Activated CD8-positive, alpha-beta memory T cell treated with anti-CD3 and anti-CD28 coated beads, Interleukin-2, amount 10 ng/mL, durations not matched to agents 7 days and 5 days (primary cell): ENCODE results near the gene SMCP. TPM values are rescaled to one million over a fixed set of nuclear protein-coding genes. Genes with fewer than 3 reads are reported as not detected.
A peak's percentile ranks its signal among the peaks of the same experiment; 100 is the strongest.

Experiments
- ATAC-seq: fragments of 150-1000 bp; cut with Tn5 transposase; one replicate; pipeline ENCODE4 v1.10.0; 2021; ENCODE audit warnings: moderate library complexity
- CTCF ChIA-PET: fragments of 350-600 bp; sonication (Branson Sonifier 250); formaldehyde crosslinking; loops from one replicate; lab custom pipeline; 2021; ENCODE audit warnings: antibody characterized with exemption; lab: Charles Lee
- DNase-seq: peaks from one replicate; pipeline ENCODE4 v3.0.0-alpha.2; 2020
- H3K27ac Mint-ChIP-seq: one replicate; pipeline ENCODE4 v1.8.0; 2021; ENCODE audit warnings: mild to moderate bottlenecking, mixed read lengths
- H3K27me3 Mint-ChIP-seq: one replicate; pipeline ENCODE4 v1.8.0; 2021; ENCODE audit warnings: mixed read lengths
- H3K36me3 Mint-ChIP-seq: one replicate; pipeline ENCODE4 v1.8.0; 2021; ENCODE audit warnings: mild to moderate bottlenecking, mixed read lengths
- H3K4me1 Mint-ChIP-seq: one replicate; pipeline ENCODE4 v1.8.0; 2021; ENCODE audit warnings: mixed read lengths
- H3K4me3 Mint-ChIP-seq: one replicate; pipeline ENCODE4 v1.8.0; 2021; ENCODE audit warnings: mild to moderate bottlenecking, moderate library complexity, mixed read lengths
- H3K9me3 Mint-ChIP-seq: one replicate; pipeline ENCODE4 v1.8.0; 2022; ENCODE audit warnings: low read depth, mixed read lengths
- total RNA-seq, 2 experiments: library from RNA; stranded (reverse); gene quantifications; one replicate each; pipeline ENCODE4 v1.2.3, GENCODE V29; 2021

SMCP gene, protein sequence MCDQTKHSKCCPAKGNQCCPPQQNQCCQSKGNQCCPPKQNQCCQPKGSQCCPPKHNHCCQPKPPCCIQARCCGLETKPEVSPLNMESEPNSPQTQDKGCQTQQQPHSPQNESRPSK
- not detected for total RNA-seq

DNA sequence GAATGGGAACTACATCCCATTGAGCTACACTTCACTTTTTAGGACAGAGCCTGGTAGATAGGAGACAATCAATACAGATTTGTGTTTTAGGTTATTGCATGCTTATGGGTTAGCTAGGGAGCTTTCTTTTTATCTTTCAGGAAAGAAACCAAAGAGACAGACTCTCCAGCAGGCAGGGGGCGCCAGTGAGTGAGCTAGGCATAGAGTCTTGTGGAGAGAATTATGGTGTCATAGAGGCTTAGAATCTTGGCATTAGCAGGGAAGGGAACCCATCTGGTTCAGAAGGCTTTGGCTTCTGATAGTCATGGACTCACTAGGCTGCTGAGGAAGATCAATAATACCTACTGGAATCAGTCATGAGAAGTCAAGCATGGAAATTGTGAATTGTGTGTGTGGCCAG lies at the start of gene SMCP:
Gene SMCP, plus strand, starts transcription at position 281 of the 400 bp plus-strand sequence. CDS start 6,101 bp downstream, outside the sequence.
- no peaks in the 10 kb centered on the region for H3K36me3 Mint-ChIP-seq
- H3K4me1 Mint-ChIP-seq: no peaks in the 10 kb centered on the region
- H3K27ac Mint-ChIP-seq: no peak within 1 kb of the TSS
- H3K27me3 Mint-ChIP-seq: peaks cover 12% of the 10 kb centered on the region
- DNase-seq: no peak
- H3K4me3 Mint-ChIP-seq: no peak within 1 kb of the TSS
- CTCF ChIA-PET: no interaction called here
- ATAC-seq: no peak
- no peaks in the 10 kb centered on the region for H3K9me3 Mint-ChIP-seq

DNA sequence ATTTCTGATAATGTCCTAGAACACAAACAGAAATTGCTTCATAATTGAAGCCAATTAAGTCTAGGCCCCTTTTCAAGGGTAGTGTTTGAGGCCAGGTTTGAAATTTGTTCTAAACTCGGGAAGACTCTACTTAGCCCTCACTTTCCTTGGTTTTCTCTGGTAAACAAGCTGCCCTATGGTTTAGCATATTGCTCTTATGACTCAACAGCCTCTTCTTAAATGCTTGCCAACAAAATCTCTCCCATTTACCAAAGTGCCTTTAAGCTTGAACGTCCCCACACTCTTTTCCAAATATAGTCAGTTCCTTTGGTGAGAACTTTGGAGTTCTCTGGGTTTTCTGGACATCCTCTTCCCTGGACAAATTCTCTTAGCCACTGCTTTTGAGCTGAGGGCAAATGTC lies 41.3 kb upstream of the SMCP start:
- CTCF ChIA-PET: interaction anchor here (1.2 to 1.8 kb wide), 2 partner anchors 10 to 19 kb away, joined by 3 to 4 read pairs; no protein-coding TSS in a partner anchor

DNA sequence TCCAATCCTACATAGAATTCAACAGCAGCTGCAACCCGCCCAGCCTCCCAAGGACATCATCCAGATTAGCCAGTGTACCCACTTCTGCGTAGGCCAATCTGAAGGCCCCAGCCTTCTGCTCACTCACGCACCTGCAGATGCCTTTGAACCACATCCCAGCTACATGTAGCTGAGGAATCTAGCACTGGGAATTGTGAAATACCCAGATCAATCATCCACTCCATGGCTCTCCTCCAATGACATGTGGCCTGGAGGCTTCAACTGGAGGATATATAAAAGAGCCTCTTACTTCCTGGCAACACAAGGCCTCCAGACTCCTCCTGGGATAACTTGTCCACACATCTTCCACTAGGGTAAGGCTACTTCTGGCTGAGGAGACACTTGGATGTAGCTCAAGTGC lies 35.6 kb upstream of the SMCP start, which contains the start of gene LCE6A:
Gene LCE6A, plus strand, starts transcription at position 301 of the 400 bp plus-strand sequence. CDS start 665 bp downstream, outside the sequence.
- H3K9me3 Mint-ChIP-seq: no peaks in the 10 kb centered on the region
- no peaks in the 10 kb centered on the region for H3K36me3 Mint-ChIP-seq
- DNase-seq: no peak
- no peak within 1 kb of the TSS for H3K4me3 Mint-ChIP-seq
- H3K4me1 Mint-ChIP-seq: no peaks in the 10 kb centered on the region
- ATAC-seq: no peak
- peaks cover 8% of the 10 kb centered on the region for H3K27me3 Mint-ChIP-seq
- no peak within 1 kb of the TSS for H3K27ac Mint-ChIP-seq
- CTCF ChIA-PET: no interaction called here

More for the DNA sequence above, 41.3 kb upstream of the SMCP start:
- no peak overlapping the region for H3K27ac Mint-ChIP-seq
- H3K4me1 Mint-ChIP-seq: no peaks in the 10 kb centered on the region
- H3K9me3 Mint-ChIP-seq: no peaks in the 10 kb centered on the region
- H3K4me3 Mint-ChIP-seq: no peak overlapping the region
- ATAC-seq (no peak), DNase-seq (no peak)
- H3K36me3 Mint-ChIP-seq: no peaks in the 10 kb centered on the region
- H3K27me3 Mint-ChIP-seq: peaks cover 7% of the 10 kb centered on the region

DNA sequence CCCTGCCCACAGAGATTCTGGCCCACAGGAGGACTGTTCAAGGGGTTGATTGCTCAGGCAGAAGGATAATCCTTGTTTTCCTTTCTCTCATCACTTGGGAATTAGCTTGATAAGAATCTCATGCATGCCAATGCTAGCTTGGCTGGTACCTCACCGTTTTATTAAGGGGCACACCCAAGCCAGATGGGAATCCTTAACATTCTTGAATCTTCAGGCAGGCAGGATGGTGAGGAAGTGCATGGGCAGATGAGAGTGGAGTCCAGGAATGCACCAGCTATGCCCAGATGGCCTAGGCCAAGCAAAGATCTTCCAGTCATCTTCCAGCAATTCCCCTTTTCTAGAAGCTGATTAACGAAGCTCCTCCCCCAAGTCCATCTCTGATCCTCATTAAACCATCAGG lies 22.5 kb upstream of the SMCP start:
- Mint-ChIP-seq H3K4me1 (no peaks in the 10 kb centered on the region), H3K9me3 (no peaks in the 10 kb centered on the region), H3K4me3 (no peak overlapping the region), H3K36me3 (no peaks in the 10 kb centered on the region), H3K27ac (no peak overlapping the region), H3K27me3 (no peaks in the 10 kb centered on the region)
- CTCF ChIA-PET: interaction anchor here (1.4 kb wide), 1 partner anchor 18 kb away, joined by 4 read pairs; no protein-coding TSS in a partner anchor
- DNase-seq: no peak
- ATAC-seq: no peak

DNA sequence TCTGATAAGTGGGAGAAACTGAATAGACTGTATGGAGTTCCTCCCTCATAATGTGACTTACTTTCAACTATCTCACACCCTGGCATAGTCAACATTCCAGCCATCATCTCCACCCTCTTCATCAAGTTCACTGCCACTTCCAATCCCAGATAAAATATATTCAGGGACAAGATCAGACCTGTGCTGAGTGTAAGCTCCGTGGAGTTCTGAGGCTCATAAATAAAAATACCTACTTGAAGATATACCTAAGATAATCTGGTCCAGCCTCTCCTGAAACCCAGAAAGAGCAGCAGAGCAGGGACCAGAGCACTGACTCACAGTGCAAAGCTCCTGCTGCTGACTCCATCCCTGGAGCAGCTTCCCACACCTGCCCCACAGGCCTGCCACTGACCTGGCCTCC lies 20.1 kb upstream of the SMCP start:
- CTCF ChIA-PET: no interaction called here
- Mint-ChIP-seq H3K9me3 (no peaks in the 10 kb centered on the region), H3K36me3 (no peaks in the 10 kb centered on the region), H3K27me3 (peaks cover 4% of the 10 kb centered on the region), H3K4me1 (no peaks in the 10 kb centered on the region), H3K4me3 (no peak overlapping the region), H3K27ac (no peak overlapping the region)
- no peak for ATAC-seq
- no peak for DNase-seq

DNA sequence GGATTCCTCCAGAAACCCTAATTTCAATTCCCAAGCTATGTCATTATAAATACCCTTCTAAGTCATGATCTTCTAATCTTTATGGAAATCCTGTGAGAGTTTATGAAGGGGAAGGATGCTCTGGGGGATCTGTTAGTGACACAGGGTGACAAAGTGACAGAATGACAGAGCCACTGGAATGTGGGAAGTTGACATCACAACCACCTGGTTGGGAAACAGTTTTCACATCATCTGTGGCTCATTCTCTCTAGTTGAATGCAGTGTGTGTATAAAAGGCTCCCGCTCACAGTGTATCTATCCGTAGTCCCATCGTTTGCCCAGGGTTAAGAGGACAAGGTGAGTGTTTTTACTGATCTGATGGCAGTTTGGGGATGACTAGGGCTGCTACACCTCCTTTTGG lies 18.4 kb upstream of the SMCP start, which contains the start of gene LCE7A:
Gene LCE7A, plus strand, starts transcription at position 301 of the 400 bp plus-strand sequence. CDS start 702 bp downstream, outside the sequence.
- Mint-ChIP-seq H3K27ac (no peak within 1 kb of the TSS), H3K4me1 (no peaks in the 10 kb centered on the region), H3K27me3 (peaks cover 4% of the 10 kb centered on the region), H3K4me3 (no peak within 1 kb of the TSS), H3K9me3 (no peaks in the 10 kb centered on the region), H3K36me3 (no peaks in the 10 kb centered on the region)
- ATAC-seq (no peak), DNase-seq (no peak)
- CTCF ChIA-PET: interaction anchor here (0.9 kb wide), 1 partner anchor 11 kb away, joined by 3 read pairs; no protein-coding TSS in a partner anchor

DNA sequence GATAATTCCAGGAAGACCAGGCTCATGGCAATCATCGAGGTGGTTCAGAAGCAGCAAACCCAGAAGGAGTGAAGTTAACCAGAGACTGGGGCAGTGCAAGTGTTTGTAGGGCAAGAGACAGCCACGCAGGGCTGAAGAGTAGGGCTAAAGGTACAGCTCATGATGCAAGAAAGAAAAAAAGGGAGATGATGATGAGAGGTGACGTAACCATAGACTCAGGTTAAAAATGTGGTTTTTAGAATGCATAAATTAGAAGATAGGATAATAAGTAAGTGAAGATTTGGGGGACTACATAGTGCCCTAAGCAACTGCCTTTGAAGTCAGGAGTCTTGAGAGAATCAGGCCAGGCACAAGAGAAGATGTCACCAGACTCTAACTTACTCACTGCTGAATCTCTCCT lies 18.0 kb upstream of the SMCP start:
- CTCF ChIA-PET: interaction anchor here (0.9 kb wide), 1 partner anchor 11 kb away, joined by 3 read pairs; no protein-coding TSS in a partner anchor
- H3K36me3 Mint-ChIP-seq: no peaks in the 10 kb centered on the region
- no peak for ATAC-seq

DNA sequence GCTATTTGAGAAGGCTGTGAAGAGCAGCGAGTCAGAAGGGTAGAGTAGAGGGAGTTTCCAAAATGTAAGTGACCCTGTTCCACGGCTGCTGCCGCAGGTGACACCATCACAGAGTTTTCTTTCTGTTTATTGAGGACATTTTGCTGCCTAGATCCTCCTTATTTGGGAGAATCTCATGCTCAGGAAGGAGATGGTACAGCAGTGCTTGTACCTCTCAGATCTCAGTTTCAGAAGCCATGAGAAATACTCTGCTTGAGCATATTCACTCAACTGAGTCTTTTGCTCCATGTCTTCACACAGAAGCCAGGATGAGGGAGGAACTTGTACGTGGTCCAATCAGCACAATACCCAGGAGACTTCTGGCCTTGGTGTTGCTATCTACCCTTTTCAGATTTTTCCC lies 16.7 kb upstream of the SMCP start:
- no peak overlapping the region for H3K27ac Mint-ChIP-seq
- H3K36me3 Mint-ChIP-seq: no peaks in the 10 kb centered on the region
- no peak overlapping the region for H3K4me3 Mint-ChIP-seq
- H3K9me3 Mint-ChIP-seq: no peaks in the 10 kb centered on the region
- ATAC-seq: no peak
- no peak for DNase-seq
- peaks cover 4% of the 10 kb centered on the region for H3K27me3 Mint-ChIP-seq
- H3K4me1 Mint-ChIP-seq: no peaks in the 10 kb centered on the region
- CTCF ChIA-PET: no interaction called here

More for the DNA sequence above, 18.0 kb upstream of the SMCP start:
- peaks cover 4% of the 10 kb centered on the region for H3K27me3 Mint-ChIP-seq
- H3K9me3 Mint-ChIP-seq: no peaks in the 10 kb centered on the region
- DNase-seq: no peak
- H3K27ac Mint-ChIP-seq: no peak overlapping the region
- no peaks in the 10 kb centered on the region for H3K4me1 Mint-ChIP-seq
- H3K4me3 Mint-ChIP-seq: no peak overlapping the region

DNA sequence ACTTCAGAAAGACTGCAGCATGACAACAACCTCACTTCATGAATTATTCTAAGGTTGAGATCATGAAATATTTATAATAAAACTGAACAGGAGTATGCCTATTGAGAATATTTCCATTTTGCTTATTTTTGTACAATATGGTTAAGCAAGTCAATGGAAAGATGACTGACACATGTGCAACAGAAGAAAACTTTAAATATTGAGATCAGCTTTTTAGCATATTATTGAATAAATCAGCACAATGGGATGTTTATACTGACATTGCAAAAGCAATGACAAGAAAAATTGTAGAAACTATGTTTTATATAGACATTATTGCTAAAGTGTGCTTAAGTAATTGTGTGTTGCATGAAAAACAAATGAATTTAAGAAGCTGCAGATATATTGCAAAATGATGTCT lies 13.7 kb upstream of the SMCP start:
- peaks cover 4% of the 10 kb centered on the region for H3K27me3 Mint-ChIP-seq
- CTCF ChIA-PET: no interaction called here

DNA sequence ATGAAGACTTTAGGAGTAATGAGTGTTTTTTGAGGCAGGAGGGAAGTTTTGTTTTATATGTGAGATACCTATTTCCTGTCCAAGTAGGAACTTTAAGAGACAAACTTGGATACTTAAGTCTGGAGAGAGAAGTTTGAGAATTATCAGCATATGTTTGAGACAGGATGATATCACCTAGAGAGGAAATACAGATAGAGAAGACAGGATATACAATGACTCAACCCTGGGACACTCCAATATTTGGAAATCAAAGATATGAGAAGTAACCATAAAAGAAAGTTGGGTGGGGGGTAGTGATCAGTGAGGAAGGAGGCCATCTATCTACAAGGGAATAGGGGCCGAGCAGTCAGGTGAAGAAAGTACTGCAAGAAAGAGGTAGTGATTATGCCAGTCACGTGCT lies 11.8 kb upstream of the SMCP start:
- H3K27ac Mint-ChIP-seq: no peak overlapping the region
- DNase-seq (no peak), ATAC-seq (no peak)
- H3K9me3 Mint-ChIP-seq: no peaks in the 10 kb centered on the region
- H3K4me3 Mint-ChIP-seq: no peak overlapping the region
- CTCF ChIA-PET: no interaction called here
- H3K4me1 Mint-ChIP-seq: no peaks in the 10 kb centered on the region
- H3K27me3 Mint-ChIP-seq: peaks cover 6% of the 10 kb centered on the region
- no peaks in the 10 kb centered on the region for H3K36me3 Mint-ChIP-seq

More for the DNA sequence above, 13.7 kb upstream of the SMCP start:
- Mint-ChIP-seq H3K27ac (no peak overlapping the region), H3K36me3 (no peaks in the 10 kb centered on the region), H3K4me1 (no peaks in the 10 kb centered on the region), H3K4me3 (no peak overlapping the region), H3K9me3 (no peaks in the 10 kb centered on the region)
- no peak for DNase-seq
- no peak for ATAC-seq

DNA sequence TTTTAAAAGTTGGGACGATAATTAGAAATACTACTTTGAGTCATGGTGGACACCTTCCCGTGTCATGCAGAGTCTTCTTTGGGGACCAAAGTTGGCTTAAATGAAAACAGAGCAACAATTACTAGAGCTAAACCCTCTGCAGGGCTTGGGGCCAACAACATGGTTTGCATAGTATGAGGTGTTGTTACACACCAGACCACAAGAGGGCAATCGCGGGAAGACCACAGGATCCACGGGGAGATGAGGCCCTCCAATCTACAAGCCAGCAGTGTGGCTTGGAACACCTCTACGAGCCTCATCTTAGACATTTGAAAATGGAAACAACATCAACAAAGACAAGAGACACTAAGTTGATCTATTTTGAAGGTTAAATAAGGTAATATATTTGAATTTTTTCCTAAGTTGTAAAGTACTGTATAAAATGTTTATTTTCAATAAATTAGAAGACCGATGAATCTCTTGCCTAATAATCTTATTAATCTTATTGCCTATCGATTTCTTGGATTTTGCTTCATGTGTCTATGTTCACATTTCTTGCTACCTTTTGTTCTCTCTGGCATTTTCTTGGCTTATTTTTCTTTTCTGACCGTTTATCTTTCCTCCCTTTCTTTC lies 8.2 kb upstream of the SMCP start:
- Mint-ChIP-seq H3K27ac (no peak overlapping the region), H3K4me1 (no peaks in the 10 kb centered on the region), H3K27me3 (peaks cover 2% of the 10 kb centered on the region), H3K9me3 (no peaks in the 10 kb centered on the region), H3K36me3 (no peaks in the 10 kb centered on the region), H3K4me3 (no peak overlapping the region)
- CTCF ChIA-PET: interaction anchor here (0.8 to 1.8 kb wide), 6 partner anchors 19 to 352 kb away, joined by 3 to 5 read pairs (median 4); no protein-coding TSS in a partner anchor
- DNase-seq (peak; percentile 70), ATAC-seq (peak; percentile 55)

DNA sequence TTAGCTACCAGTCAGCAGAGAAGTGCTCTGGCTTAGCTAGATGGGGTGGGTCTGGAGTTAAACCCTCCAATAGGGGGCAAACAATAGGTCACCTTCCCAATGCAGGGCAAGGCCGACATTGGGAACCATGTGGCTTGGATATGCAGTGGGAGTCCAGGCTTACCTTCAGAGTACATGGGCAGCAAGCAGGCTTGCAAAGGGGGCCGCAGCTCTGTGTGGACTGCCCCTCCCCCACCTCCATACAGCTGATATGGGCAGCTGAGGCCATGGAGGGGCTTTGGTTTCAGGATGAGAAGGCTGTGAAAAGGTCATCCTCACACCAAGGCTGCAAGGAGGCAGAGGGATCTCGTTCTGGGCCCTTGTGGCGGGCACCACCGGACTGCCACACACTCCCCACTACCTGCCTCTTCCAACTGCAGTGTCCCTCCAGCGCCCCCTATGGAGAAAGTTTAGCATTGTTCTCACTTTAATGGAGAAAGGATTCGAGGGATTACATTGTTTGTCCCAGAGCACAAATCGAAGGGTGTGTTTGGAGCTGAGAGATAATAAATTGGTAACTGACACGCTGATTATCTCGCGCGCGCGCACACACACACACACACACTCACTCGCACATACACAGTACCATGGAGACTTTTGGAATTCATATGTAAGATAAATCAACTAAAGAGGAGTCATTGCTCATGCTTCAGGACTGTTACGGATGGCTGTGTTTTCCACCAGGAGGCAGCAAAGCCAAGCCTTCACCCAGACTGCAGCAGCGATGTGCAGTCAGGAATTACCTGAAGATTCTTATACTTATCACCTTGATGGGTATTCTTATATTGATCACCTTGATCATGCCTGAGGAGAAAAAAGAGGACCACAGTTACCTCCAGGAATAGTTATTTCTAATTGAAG lies 7.0 kb upstream of the SMCP start:
- Mint-ChIP-seq H3K4me3 (no peak overlapping the region), H3K36me3 (no peaks in the 10 kb centered on the region), H3K27me3 (peaks cover 11% of the 10 kb centered on the region), H3K4me1 (no peaks in the 10 kb centered on the region), H3K27ac (no peak overlapping the region), H3K9me3 (no peaks in the 10 kb centered on the region)
- no peak for ATAC-seq
- DNase-seq: no peak
- CTCF ChIA-PET: interaction anchor here (0.8 to 1.8 kb wide), 6 partner anchors 11 to 350 kb away, joined by 3 to 5 read pairs (median 4); partner anchors contain the start of gene LCE7A

DNA sequence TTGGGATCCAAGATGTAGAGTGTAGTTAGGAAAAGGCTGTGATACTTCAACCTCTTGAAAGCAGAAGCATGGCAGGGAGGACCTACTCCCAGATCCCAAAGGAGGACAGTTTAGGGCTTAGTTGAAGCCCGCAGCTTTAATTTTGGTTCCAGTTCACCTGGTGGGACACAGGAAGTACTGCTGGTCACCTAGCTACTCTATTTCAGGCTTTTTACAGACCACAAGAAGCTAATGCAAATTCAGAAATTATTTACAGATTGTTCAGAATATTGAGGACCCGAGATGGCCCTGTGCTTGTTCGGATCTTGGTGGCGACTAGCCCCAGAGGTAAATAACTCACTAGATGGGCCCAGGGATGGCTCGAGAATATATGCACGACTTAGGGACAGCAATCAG lies 6.4 kb upstream of the SMCP start:
- Mint-ChIP-seq H3K36me3 (no peaks in the 10 kb centered on the region), H3K9me3 (no peaks in the 10 kb centered on the region), H3K27ac (no peak overlapping the region), H3K4me1 (no peaks in the 10 kb centered on the region), H3K27me3 (peaks cover 11% of the 10 kb centered on the region), H3K4me3 (no peak overlapping the region)
- ATAC-seq (no peak), DNase-seq (no peak)
- CTCF ChIA-PET: interaction anchor here (1.6 kb wide), 1 partner anchor 15 kb away, joined by 4 read pairs; no protein-coding TSS in a partner anchor
